ENCODE measurements around the gene E2F2.
A peak's percentile ranks its signal among the peaks of the same experiment; 100 is the strongest.

E2F2 gene

GRCh38 chr1:23563003-23563402 lies 32.0 kb upstream of the E2F2 start:
- no peak for DNase-seq (ENCODE audit: low read depth in 2 of 2)

- DNase-seq (ENCODE audit: low read depth in 2 of 2): no peak
These were observed 31.3 kb upstream of the E2F2 start for GRCh38 chr1:23562137-23562876.

- no peak for DNase-seq (ENCODE audit: low read depth in 2 of 2)
These were observed 30.7 kb upstream of the E2F2 start for GRCh38 chr1:23561813-23562100.

GRCh38 chr1:23561076-23561812 lies 30.2 kb upstream of the E2F2 start:
- no peak for DNase-seq (ENCODE audit: low read depth in 2 of 2)

GRCh38 chr1:23559985-23560741 lies 29.1 kb upstream of the E2F2 start:
- no peak for DNase-seq (ENCODE audit: low read depth in 2 of 2)

- peak; percentile 77 to 86 for DNase-seq (ENCODE audit: low read depth in 2 of 2)
These were observed 28.3 kb upstream of the E2F2 start, which contains the start of gene ID3 for GRCh38 chr1:23559136-23559984. ID3 (minus strand) TSS chr1:23559501; CDS start chr1:23559426, 75 bp downstream.

- no peak for DNase-seq (ENCODE audit: low read depth in 2 of 2)
These were observed 27.8 kb upstream of the E2F2 start for GRCh38 chr1:23558872-23559135.

GRCh38 chr1:23558140-23558871 lies 27.3 kb upstream of the E2F2 start:
- no peak for DNase-seq (ENCODE audit: low read depth in 2 of 2)

GRCh38 chr1:23557471-23558124 lies 26.6 kb upstream of the E2F2 start:
- DNase-seq (ENCODE audit: low read depth in 2 of 2): no peak

- DNase-seq (ENCODE audit: low read depth in 2 of 2): no peak
These were observed 25.8 kb upstream of the E2F2 start for GRCh38 chr1:23556635-23557470.

- no peak for DNase-seq (ENCODE audit: low read depth in 2 of 2)
These were observed 25.1 kb upstream of the E2F2 start for GRCh38 chr1:23555986-23556634.

GRCh38 chr1:23555270-23555985 lies 24.4 kb upstream of the E2F2 start:
- no peak for DNase-seq (ENCODE audit: low read depth in 2 of 2)

GRCh38 chr1:23554481-23555269 lies 23.6 kb upstream of the E2F2 start:
- DNase-seq (ENCODE audit: low read depth in 2 of 2): peak; percentile 68 to 73

GRCh38 chr1:23554127-23554480 lies 23.1 kb upstream of the E2F2 start:
- DNase-seq (ENCODE audit: low read depth in 2 of 2): no peak

- no peak for DNase-seq (ENCODE audit: low read depth in 2 of 2)
These were observed 22.4 kb upstream of the E2F2 start for GRCh38 chr1:23553231-23554126.

- DNase-seq (ENCODE audit: low read depth in 2 of 2): no peak
These were observed 20.8 kb upstream of the E2F2 start for GRCh38 chr1:23551849-23552248.

- DNase-seq (ENCODE audit: low read depth in 2 of 2): no peak
These were observed 17.7 kb upstream of the E2F2 start for GRCh38 chr1:23548704-23549143.
